Upper lobe of left lung (tissue), 4 donors: ENCODE measurements around the gene SEM1.

ENCODE experiments used
- POLR2A ChIP-seq, 4 donors: fragments of 450-650 bp; IDR thresholded peaks; one replicate each; pipeline ENCODE4 v1.5.1; 2016 to 2017; ENCODE audit warnings: antibody characterized with exemption in 4 of 4, mild to moderate bottlenecking in 2 of 4
- TF ChIP-seq, protein P1 (sequence below), 6 experiments: fragments of 450-650 bp in 4 of 6; fragments of 200-600 bp in 2 of 6; sonication (generic) in 2 of 6; IDR thresholded peaks; one replicate each; pipeline ENCODE4 v1.5.1; 2016 to 2019; ENCODE audit warnings: antibody characterized with exemption in 6 of 6

- TF ChIP-seq, protein P1, sequence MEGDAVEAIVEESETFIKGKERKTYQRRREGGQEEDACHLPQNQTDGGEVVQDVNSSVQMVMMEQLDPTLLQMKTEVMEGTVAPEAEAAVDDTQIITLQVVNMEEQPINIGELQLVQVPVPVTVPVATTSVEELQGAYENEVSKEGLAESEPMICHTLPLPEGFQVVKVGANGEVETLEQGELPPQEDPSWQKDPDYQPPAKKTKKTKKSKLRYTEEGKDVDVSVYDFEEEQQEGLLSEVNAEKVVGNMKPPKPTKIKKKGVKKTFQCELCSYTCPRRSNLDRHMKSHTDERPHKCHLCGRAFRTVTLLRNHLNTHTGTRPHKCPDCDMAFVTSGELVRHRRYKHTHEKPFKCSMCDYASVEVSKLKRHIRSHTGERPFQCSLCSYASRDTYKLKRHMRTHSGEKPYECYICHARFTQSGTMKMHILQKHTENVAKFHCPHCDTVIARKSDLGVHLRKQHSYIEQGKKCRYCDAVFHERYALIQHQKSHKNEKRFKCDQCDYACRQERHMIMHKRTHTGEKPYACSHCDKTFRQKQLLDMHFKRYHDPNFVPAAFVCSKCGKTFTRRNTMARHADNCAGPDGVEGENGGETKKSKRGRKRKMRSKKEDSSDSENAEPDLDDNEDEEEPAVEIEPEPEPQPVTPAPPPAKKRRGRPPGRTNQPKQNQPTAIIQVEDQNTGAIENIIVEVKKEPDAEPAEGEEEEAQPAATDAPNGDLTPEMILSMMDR (IDR thresholded peaks at IDR 0.05), result no peak
- no peak for TF ChIP-seq POLR2A (IDR thresholded peaks at IDR 0.05)
These were observed 28.0 kb upstream of the SEM1 start for GRCh38 chr7:96737545-96738050.
